WTC11 (cell line): ENCODE results near the gene STRADB. TPM values are rescaled to one million over a fixed set of nuclear protein-coding genes. Genes with fewer than 3 reads are reported as not detected.

Source experiments
- ATAC-seq: fragments of 200-7000 bp; cut with Tn5 transposase; 2 replicates; pipeline ENCODE4 v1.10.0; 2021; ENCODE audit warnings: mild to moderate bottlenecking, moderate library complexity
- CTCF ChIA-PET: fragments of 300-600 bp; sonication (Branson Sonifier 250); formaldehyde crosslinking; loops from one replicate; lab custom pipeline; 2021; ENCODE audit warnings: antibody characterized with exemption; lab: Charles Lee
- POLR2A ChIA-PET: fragments of 350-600 bp; sonication (Branson Sonifier 250); formaldehyde crosslinking; loops from one replicate; lab custom pipeline; 2021; ENCODE audit warnings: antibody characterized with exemption; lab: Charles Lee
- DNase-seq: peaks from one replicate; pipeline ENCODE4 v3.0.0; 2021; ENCODE audit warnings: low spot score
- H3K27ac Mint-ChIP-seq: 2 replicates; pipeline ENCODE4 v1.8.0; 2021; ENCODE audit warnings: mixed read lengths
- H3K27me3 Mint-ChIP-seq: 2 replicates; pipeline ENCODE4 v1.8.0; 2021; ENCODE audit warnings: low read depth, mild to moderate bottlenecking, moderate library complexity, mixed read lengths
- H3K36me3 Mint-ChIP-seq: 2 replicates; pipeline ENCODE4 v1.8.0; 2021; ENCODE audit warnings: mixed read lengths
- H3K4me1 Mint-ChIP-seq: 2 replicates; pipeline ENCODE4 v1.8.0; 2022; ENCODE audit warnings: mixed read lengths
- H3K4me3 Mint-ChIP-seq: 2 replicates; pipeline ENCODE4 v1.8.0; 2021; ENCODE audit warnings: mild to moderate bottlenecking, moderate library complexity, mixed read lengths
- H3K9me3 Mint-ChIP-seq: 2 replicates; pipeline ENCODE4 v1.8.0; 2021; ENCODE audit warnings: mixed read lengths
- AR ChIP-seq: fragments of 250-450 bp; sonication (Bioruptor Pico); IDR thresholded peaks from 2 replicates; pipeline ENCODE4 v1.9.0; 2021; ENCODE audit warnings: mild to moderate bottlenecking
- ATF6 ChIP-seq: sonication (generic); formaldehyde crosslinking; IDR thresholded peaks from 2 replicates; pipeline ENCODE4 v1.8.1; 2023; ENCODE audit warnings: mild to moderate bottlenecking, missing genetic modification reagents
- ELF4 ChIP-seq: sonication (generic); formaldehyde crosslinking; IDR thresholded peaks from 2 replicates; pipeline ENCODE4 v1.8.1; 2022; ENCODE audit warnings: low read depth, mild to moderate bottlenecking, moderate library complexity, missing genetic modification reagents
- EMX1 ChIP-seq: fragments of 250-450 bp; sonication (Bioruptor Pico); IDR thresholded peaks from 2 replicates; pipeline ENCODE4 v1.8.0; 2021; ENCODE audit warnings: mild to moderate bottlenecking
- FOXJ3 ChIP-seq: sonication (generic); formaldehyde crosslinking; IDR thresholded peaks from 2 replicates; pipeline ENCODE4 v1.9.0; 2021; ENCODE audit warnings: missing genetic modification reagents, mild to moderate bottlenecking, borderline replicate concordance
- FOXP4 ChIP-seq: sonication (generic); formaldehyde crosslinking; IDR thresholded peaks from 2 replicates; pipeline ENCODE4 v1.8.0; 2022; ENCODE audit warnings: mild to moderate bottlenecking, missing genetic modification reagents
- IRF1 ChIP-seq: sonication (generic); formaldehyde crosslinking; IDR thresholded peaks from 2 replicates; pipeline ENCODE4 v1.8.0; 2023; ENCODE audit warnings: missing genetic modification reagents
- MLX ChIP-seq: sonication (generic); formaldehyde crosslinking; IDR thresholded peaks from 2 replicates; pipeline ENCODE4 v1.8.1; 2023; ENCODE audit warnings: mild to moderate bottlenecking, missing genetic modification reagents, moderate library complexity
- MXD4 ChIP-seq: fragments of 250-450 bp; sonication (Bioruptor Pico); IDR thresholded peaks from 2 replicates; pipeline ENCODE4 v1.8.0; 2021; ENCODE audit warnings: mild to moderate bottlenecking, moderate library complexity, borderline replicate concordance
- MYBL2 ChIP-seq: sonication (generic); formaldehyde crosslinking; IDR thresholded peaks from 2 replicates; pipeline ENCODE4 v1.8.1; 2023; ENCODE audit warnings: mild to moderate bottlenecking, moderate library complexity, missing genetic modification reagents
- NFATC4 ChIP-seq: fragments of 250-450 bp; sonication (Bioruptor Pico); IDR thresholded peaks from 2 replicates; pipeline ENCODE4 v1.9.0; 2021; ENCODE audit warnings: mild to moderate bottlenecking
- NFYB ChIP-seq: sonication (generic); formaldehyde crosslinking; conservative IDR thresholded peaks from 2 replicates; pipeline ENCODE4 v1.8.0; 2022; ENCODE audit warnings: low read depth, missing genetic modification reagents
- NR2C2 ChIP-seq: sonication (generic); formaldehyde crosslinking; IDR thresholded peaks from 2 replicates; pipeline ENCODE4 v1.8.0; 2022; ENCODE audit warnings: mild to moderate bottlenecking, missing genetic modification reagents
- NR3C1 ChIP-seq: sonication (generic); formaldehyde crosslinking; conservative IDR thresholded peaks from 2 replicates; pipeline ENCODE4 v1.8.1; 2023; ENCODE audit warnings: low read depth, mild to moderate bottlenecking, missing genetic modification reagents
- PRDM15 ChIP-seq: sonication (generic); formaldehyde crosslinking; IDR thresholded peaks from 2 replicates; pipeline ENCODE4 v1.8.0; 2022; ENCODE audit warnings: missing genetic modification reagents
- SMAD3 ChIP-seq: sonication (generic); formaldehyde crosslinking; IDR thresholded peaks from 2 replicates; pipeline ENCODE4 v1.8.0; 2022; ENCODE audit warnings: missing genetic modification reagents, mild to moderate bottlenecking, borderline replicate concordance
- TEAD4 ChIP-seq: sonication (generic); formaldehyde crosslinking; IDR thresholded peaks from 2 replicates; pipeline ENCODE4 v1.8.0; 2022; ENCODE audit warnings: mild to moderate bottlenecking, missing genetic modification reagents
- TP53 ChIP-seq: sonication (generic); formaldehyde crosslinking; IDR thresholded peaks from 2 replicates; pipeline ENCODE4 v1.8.1; 2023; ENCODE audit warnings: mild to moderate bottlenecking, missing genetic modification reagents
- ZNF138 ChIP-seq: sonication (generic); formaldehyde crosslinking; conservative IDR thresholded peaks from 2 replicates; pipeline ENCODE4 v1.8.1; 2022; ENCODE audit warnings: mild to moderate bottlenecking, moderate library complexity, missing genetic modification reagents
- total RNA-seq: library from RNA; stranded (reverse); gene quantifications from 3 replicates; pipeline ENCODE4 v1.2.3, GENCODE V29; 2021

Gene STRADB
- total RNA-seq, 1 experiment from 2014 or later = 36.7 TPM

GRCh38 chr2:201482543-201482942 lies 31.0 kb downstream of the STRADB start:
- Mint-ChIP-seq H3K27ac (no peak overlapping the region), H3K9me3 (peaks cover 15% of the 10 kb centered on the region), H3K27me3 (no peaks in the 10 kb centered on the region), H3K36me3 (peaks cover 22% of the 10 kb centered on the region), H3K4me1 (peaks cover 5% of the 10 kb centered on the region), H3K4me3 (no peak overlapping the region)
- POLR2A ChIA-PET = no interaction called here
- DNase-seq (no peak), ATAC-seq (no peak)
- CTCF ChIA-PET = no interaction called here
- no peak for TF ChIP-seq NFYB (CRISPR knock-in tag)
- no peak for TF ChIP-seq FOXJ3 (CRISPR knock-in tag)
- TF ChIP-seq NR2C2 = no peak
- TF ChIP-seq IRF1 (CRISPR knock-in tag) = no peak
- no peak for TF ChIP-seq PRDM15 (CRISPR knock-in tag)
- TF ChIP-seq MXD4 (CRISPR knock-in tag) = no peak
- TF ChIP-seq ZNF138 (CRISPR knock-in tag) = no peak
- TF ChIP-seq ELF4 (CRISPR knock-in tag) = no peak
- TF ChIP-seq TEAD4 = no peak
- TF ChIP-seq EMX1 (CRISPR knock-in tag) = no peak
- TF ChIP-seq MYBL2 (CRISPR knock-in tag) = no peak
- TF ChIP-seq ATF6 = no peak
- TF ChIP-seq NFATC4 (CRISPR knock-in tag) = no peak

- peaks cover 15% of the 10 kb centered on the region for H3K9me3 Mint-ChIP-seq
- ChIA-PET CTCF (no interaction called here), POLR2A (no interaction called here)
- peaks cover 5% of the 10 kb centered on the region for H3K4me1 Mint-ChIP-seq
- no peak for ATAC-seq
- H3K27ac Mint-ChIP-seq = no peak overlapping the region
- H3K4me3 Mint-ChIP-seq = no peak overlapping the region
- H3K27me3 Mint-ChIP-seq = no peaks in the 10 kb centered on the region
- peaks cover 21% of the 10 kb centered on the region for H3K36me3 Mint-ChIP-seq
- DNase-seq = no peak
- TF ChIP-seq NR3C1 (CRISPR knock-in tag) (no peak), MLX (CRISPR knock-in tag) (no peak), AR (CRISPR knock-in tag) (no peak), PRDM15 (CRISPR knock-in tag) (no peak), SMAD3 (CRISPR knock-in tag) (no peak), EMX1 (CRISPR knock-in tag) (no peak), FOXP4 (no peak), TP53 (CRISPR knock-in tag) (no peak)
These were observed 31.8 kb downstream of the STRADB start for GRCh38 chr2:201483342-201483741.
